AG04449 (cell line): ENCODE measurements around the gene PRPF18.

Experiments
- CTCF ChIA-PET: fragments of 350-600 bp; formaldehyde crosslinking; extraction: SDS; loops from one replicate; lab custom pipeline; 2021; ENCODE audit warnings: antibody characterized with exemption; lab: Yijun Ruan, JAX
- POLR2A ChIA-PET: fragments of 400-600, 350-600 bp; formaldehyde crosslinking; extraction: SDS; loops from one replicate; lab custom pipeline; 2020; ENCODE audit warnings: antibody characterized with exemption, inconsistent platforms; lab: Yijun Ruan, JAX
- DNase-seq: peaks from one replicate; pipeline ENCODE4 v3.0.0-alpha.2; 2010; ENCODE audit warnings: low read depth, low spot score
- H3K4me3 ChIP-seq: 2 replicates; pipeline ENCODE4 v1.5.1; 2011; ENCODE audit warnings: low read depth, mild to moderate bottlenecking, control low read depth, low read length
- CTCF ChIP-seq: IDR thresholded peaks from one replicate; pipeline ENCODE4 v1.5.1; 2011; ENCODE audit warnings: mild to moderate bottlenecking, moderate library complexity, low read length, control low read depth, inconsistent platforms; ENCODE audit not compliant: insufficient read depth; ENCODE audit errors: missing control alignments

PRPF18 gene

GRCh38 chr10:13636776-13637175, 50.0 kb downstream of the PRPF18 start:
- no peak overlapping the region for H3K4me3 ChIP-seq
- no peak for DNase-seq
- ChIA-PET CTCF (interaction anchor here (0.7 kb wide), 1 partner anchor 24 kb away, joined by 3 read pairs; no protein-coding TSS in a partner anchor), POLR2A (no interaction called here)
- TF ChIP-seq CTCF = no peak

- TF ChIP-seq CTCF = no peak
- no peak for DNase-seq
- no peak overlapping the region for H3K4me3 ChIP-seq
- CTCF ChIA-PET = interaction anchor here (1.5 kb wide), 1 partner anchor 9 kb away, joined by 4 read pairs; no protein-coding TSS in a partner anchor
- POLR2A ChIA-PET = no interaction called here
Measured at GRCh38 chr10:13637303-13637856, 50.6 kb downstream of the PRPF18 start.

DNA sequence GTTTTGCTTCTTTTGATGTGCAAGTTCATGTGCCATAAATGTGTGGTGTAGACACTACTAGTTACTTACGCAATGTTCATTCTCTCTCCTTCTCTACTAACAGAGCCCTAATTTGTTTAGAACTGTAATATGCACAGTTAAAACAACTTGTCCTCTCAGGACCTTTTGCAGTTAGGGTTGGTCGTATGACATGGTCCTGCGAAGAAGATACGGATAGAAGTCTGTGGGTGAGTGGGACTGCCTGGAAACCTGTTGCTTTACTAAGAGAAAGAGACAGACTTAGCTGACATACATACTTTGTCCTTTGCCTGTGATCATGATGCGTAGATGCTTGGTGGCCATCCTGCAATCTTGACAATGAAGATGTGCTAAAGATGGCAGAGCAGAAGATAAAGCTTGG, 51.1 kb downstream of the PRPF18 start:
- no peak overlapping the region for H3K4me3 ChIP-seq
- ChIA-PET POLR2A (interaction anchor here (0.6 kb wide), 1 partner anchor 138 kb away, joined by 3 read pairs; no protein-coding TSS in a partner anchor), CTCF (interaction anchor here (0.7 to 1.5 kb wide), 2 partner anchors 9 to 140 kb away, joined by 3 to 4 read pairs; no protein-coding TSS in a partner anchor)
- DNase-seq = no peak
- no peak for TF ChIP-seq CTCF

DNA sequence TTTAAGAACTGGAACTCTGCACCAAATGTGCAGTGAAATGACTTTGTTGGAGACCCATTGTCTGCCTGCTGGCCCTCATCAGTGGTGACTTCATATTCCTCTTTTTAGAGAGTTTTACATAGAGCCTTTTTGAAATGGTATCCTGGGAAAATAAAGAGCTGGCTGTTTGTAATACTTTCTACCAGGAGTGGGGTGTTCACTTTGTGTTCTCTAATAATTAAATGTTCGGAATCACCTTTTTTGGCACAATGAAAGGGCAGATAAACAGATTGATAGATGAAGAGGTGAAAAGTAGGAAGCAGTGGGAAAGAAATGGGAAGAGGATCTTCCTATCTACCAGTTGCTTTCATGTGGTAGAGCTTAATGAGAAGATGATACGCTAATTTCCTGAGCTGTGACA, 55.5 kb downstream of the PRPF18 start:
- no peak overlapping the region for H3K4me3 ChIP-seq
- no peak for DNase-seq
- CTCF ChIA-PET = interaction anchor here (2.4 to 10.9 kb wide), 2 partner anchors 18 to 28 kb away, joined by 8 to 52 read pairs; no protein-coding TSS in a partner anchor
- TF ChIP-seq CTCF = no peak
- POLR2A ChIA-PET = interaction anchor here (0.9 kb wide), 1 partner anchor 21 kb away, joined by 3 read pairs; no protein-coding TSS in a partner anchor

- DNase-seq = no peak
- no peak overlapping the region for H3K4me3 ChIP-seq
- CTCF ChIA-PET = interaction anchor here (2.4 to 10.9 kb wide), 2 partner anchors 17 to 29 kb away, joined by 8 to 52 read pairs; no protein-coding TSS in a partner anchor
- TF ChIP-seq CTCF = no peak
- POLR2A ChIA-PET = no interaction called here
Measured at GRCh38 chr10:13643016-13643415, 56.3 kb downstream of the PRPF18 start.

GRCh38 chr10:13644866-13645265, 58.1 kb downstream of the PRPF18 start:
- ChIA-PET POLR2A (interaction anchor here (0.6 kb wide), 1 partner anchor 27 kb away, joined by 3 read pairs; no protein-coding TSS in a partner anchor), CTCF (interaction anchor here (0.8 to 10.9 kb wide), 3 partner anchors 15 to 139 kb away, joined by 3 to 52 read pairs (median 4); no protein-coding TSS in a partner anchor)
- no peak for DNase-seq
- H3K4me3 ChIP-seq = no peak overlapping the region
- no peak for TF ChIP-seq CTCF
